GM18519 (cell line): ENCODE measurements around the gene MFSD1.
"Not testable (repeated sequence)": the region's sequence is repeated elsewhere in the genome, so short reads cannot be mapped to it uniquely, and the experiment has no call there.

ENCODE experiments used
- ATAC-seq: cut with Tn5 transposase; IDR thresholded peaks from one replicate; pipeline ENCODE4 v1.9.1; 2021; ENCODE audit warnings: mild to moderate bottlenecking, moderate library complexity; ENCODE audit not compliant: unreplicated experiment, low FRiP score

Gene MFSD1

DNA sequence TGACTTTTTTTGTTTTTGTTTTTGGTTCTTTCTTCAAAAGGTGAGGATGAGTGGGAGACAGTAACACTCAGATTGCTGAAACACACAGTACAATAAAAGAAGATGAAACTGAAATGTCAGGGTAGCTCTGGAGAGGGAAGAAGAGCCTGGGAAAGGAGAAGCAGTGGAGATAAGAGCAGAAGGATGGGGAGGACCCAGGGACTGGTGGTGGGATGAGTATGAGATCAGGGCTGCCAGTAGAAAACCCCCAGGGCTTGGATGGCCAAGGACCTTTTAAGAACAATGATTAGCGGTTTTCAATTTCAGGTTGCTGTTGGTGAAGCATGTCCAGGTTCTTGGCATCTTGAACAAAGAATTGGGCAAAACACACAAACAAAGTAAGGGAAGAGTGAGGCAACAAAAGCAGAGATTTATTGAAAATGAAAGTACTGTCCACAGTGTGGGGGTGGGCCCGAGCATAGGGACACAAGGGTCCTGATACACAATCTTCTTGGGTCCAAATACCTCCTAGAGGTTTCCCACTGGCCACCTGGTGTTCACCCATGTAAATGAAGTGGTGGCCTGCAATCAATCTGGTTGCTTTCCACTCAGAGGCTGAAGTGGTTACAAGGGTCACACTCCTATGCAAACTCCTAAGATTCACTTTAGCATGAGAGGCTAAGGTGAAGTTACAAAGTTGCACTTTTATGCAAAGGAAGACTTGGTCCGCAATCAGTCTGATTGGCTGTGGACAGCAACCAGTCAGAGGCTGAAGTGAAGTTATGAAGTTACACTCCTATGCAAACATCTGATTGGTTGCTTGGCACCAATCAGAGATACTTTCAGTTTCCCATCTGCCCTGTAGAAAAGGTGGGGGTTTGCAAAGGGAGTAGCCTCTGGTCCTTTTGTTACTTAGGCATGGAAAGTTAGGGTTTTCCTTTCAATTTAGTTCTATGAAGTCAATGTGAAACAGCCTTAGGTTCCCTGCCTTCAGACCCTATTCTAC lies 26.1 kb upstream of the MFSD1 start:
- no peak for ATAC-seq

DNA sequence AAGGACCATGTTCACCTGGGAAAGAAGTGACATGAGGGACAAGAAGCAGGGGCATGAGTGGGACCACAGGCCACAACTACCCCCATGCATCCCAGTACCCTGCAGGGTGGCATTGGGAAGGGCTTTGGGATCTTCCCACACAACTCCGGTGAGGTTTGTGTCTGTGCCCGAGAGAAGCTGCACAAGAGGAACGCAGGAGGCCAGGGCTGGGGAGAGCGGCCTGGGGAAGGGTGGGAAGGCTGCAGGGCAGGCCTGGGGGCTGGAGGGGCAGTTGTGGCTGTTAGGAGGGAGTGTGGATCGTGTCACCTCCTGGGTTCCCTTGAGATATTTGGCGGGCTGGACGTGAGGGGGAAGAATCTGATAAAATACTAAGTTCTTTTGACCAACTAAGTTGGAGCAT lies 25.3 kb upstream of the MFSD1 start:
- no peak for ATAC-seq

DNA sequence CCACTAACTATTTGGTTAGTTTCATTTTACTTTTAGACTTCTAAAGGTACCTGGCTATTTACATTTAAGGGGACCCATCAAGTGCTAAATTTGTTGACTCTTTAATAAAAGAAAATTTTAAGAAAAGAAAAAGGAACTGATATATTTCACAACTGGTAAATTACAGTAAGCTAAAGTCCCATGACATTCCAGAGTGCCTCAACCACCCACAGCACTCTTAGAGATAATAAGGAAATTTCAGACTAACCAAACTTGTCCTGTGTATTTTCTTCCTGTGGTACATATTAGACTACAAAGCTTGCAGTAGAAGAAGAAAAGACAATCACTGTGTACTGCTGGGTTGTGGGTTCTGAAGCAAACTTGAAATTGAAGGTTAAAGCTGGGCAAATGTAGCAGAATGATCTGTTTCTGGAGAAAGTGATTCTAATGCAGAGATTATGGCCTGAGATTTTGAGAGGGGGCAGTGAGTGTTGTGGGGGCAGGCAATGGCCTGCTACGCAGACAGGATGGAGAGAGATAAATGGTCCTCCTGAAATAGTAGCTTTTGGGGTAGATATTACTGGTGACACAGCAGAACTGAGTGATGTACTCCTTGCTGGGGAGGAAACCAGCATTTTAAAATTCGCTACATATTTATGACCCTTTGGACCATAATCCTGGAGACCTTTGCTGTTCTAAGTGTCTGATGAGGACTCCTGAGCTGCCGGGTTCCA lies 24.5 kb upstream of the MFSD1 start:
- no peak for ATAC-seq

DNA sequence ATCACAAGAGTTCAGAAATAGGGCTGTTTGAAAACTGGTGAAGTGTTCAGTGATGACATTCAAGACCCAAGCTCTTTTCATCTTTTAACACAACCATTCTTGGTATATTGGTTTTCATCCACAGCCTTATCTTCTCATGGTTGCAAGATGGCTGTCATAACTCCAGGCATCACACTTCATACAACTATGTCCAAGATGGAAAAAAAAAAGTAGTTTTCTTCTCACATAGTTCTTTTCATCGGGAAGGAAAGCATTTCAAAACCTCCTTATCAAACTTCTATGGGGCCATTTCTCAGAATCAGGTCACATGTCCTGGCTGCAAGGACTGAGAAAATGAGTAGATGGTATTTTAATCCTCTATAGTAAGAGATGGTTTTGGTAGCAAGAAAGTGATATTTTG lies 21.1 kb upstream of the MFSD1 start:
- ATAC-seq, result no peak

DNA sequence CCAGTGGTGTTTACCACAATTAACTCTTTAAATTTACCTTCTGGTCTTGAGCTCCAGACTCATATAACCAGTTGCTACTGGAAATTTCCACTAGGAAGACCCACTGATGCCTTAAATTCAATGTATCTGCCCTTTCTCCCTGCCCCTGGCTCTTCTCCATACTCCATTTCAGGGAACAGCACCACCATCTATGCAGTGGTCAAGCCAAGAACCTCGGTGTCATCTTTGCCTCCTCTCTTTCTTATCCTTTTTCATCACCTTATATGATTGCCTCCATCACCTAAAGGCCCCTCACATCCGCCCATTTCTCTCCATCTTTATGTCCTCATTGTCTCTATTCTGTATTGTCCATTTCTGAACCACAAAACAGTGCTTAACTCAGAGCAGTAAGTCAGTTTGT lies 20.7 kb upstream of the MFSD1 start:
- ATAC-seq, result no peak

DNA sequence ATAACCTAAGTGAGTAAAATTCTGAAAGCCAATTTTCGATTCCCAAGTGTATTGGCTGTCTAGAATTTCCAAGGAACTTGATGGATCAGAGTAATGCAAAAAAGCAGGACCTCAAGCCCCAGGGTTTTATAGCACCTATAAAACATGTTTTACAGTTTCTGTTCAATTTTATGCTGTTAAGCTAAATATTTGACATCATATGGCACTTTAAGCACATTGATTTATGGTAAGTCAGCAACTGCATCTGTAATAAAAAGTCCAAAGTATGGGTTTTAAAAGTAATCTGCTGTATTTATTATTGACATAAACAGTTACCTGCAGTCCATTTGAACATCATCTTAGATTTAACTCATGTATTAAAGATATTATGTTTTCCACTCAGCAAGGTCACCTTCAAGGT lies 20.0 kb upstream of the MFSD1 start:
- no peak for ATAC-seq

DNA sequence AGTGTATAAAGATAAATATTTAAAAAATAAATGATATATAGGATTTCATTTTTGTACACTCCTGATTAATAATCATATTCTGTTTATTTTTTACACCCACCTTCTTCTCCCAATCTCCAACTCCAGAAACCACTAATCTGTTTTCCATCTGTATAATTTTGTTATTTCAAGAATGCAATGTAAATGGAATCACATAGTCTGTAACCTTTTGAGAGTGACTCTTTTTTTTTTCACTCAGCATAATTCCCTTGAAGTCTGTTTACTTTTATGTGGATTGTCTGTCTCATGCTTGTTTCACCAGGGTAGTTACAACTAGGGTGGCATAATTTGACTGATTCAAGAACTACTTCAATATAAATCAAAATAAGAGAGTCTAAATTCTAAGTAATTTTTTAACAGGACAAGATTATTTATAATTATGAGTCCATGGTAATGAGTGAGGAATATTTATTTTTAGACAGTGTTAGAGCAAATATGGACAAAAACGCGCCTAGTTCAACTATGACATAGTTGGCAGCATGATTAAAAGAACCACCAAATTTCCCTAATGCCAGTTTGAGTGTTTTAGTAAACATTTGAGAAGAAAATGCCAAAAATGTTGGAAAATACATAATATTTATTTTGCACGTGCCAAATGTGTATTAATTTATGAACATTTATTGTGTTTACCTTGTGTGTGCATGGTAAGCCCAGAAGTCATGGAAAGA lies 19.4 kb upstream of the MFSD1 start:
- no peak for ATAC-seq

DNA sequence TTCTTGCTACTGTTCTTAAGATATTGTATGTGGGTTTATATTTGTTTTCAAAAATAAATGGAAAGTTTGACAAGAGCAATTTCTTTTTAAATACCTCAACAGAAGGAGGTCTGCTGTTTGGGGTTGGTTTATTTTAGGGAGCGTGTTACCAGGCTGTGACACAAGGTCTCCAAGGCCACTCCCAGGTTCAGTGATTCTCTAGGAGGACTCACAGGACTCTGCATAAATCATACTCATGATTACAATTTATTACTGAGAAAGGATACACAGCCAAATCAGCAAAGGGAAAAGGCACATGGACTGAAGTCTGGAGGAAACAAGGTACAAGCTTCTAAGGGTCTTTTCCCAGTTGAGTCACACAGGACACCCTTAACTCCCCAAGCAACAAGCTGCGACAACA lies 18.8 kb upstream of the MFSD1 start:
- ATAC-seq, result no peak

DNA sequence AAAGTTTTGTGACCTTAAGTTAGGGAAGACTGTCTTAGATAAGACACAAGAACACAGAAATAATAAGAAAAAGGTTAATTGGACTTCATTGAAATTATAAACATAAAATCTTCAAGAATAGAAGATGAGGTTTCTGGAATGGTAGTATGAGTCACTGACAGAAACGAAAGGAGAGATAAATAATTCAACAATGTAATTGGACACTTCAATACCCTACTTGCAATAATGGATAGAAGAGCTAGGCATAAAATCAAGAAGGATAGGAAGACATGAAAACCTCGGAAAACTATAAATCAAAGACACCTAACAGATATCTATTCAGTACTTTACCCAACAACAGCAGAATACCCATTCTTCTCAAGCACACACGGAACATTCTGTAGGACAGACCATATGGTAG lies 15.9 kb upstream of the MFSD1 start:
- no peak for ATAC-seq

DNA sequence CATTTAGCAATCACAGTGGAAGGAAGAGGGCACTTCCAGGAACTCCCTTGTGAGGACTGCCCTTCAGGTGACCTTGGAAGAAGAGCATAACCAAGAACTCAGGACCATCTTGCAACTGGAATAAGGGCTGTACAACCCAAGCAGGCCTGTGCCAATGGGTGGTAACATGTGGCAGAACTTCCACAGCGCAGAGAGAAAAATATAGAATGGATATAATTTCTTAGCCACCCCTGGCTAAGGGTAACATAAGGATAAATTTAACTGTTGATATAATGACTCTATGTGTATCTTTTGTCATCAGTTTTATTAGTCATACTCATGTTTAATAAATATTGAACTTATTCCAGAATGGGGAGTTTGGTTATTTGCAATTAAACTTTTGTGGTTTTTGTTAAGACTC lies 13.4 kb upstream of the MFSD1 start:
- ATAC-seq, result no peak

DNA sequence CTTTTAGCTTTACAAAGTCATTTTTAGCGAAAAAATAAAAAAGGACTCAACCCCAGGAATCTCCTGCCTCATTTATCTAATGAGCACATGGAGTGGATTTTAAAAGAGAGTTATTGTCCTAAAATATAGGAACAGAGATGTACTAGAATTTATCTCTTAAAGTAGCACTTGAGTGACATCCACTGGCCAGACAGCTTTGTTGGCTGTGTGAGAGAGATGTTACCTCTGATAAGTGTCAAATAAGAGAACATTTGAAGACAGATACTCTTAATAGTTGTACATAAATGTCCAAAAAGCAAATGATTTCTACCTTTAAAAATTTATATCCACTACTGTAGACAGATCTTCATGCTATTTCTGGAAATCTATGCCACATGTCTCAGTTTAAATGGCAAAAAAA lies 12.3 kb upstream of the MFSD1 start:
- ATAC-seq, result peak; percentile 42

DNA sequence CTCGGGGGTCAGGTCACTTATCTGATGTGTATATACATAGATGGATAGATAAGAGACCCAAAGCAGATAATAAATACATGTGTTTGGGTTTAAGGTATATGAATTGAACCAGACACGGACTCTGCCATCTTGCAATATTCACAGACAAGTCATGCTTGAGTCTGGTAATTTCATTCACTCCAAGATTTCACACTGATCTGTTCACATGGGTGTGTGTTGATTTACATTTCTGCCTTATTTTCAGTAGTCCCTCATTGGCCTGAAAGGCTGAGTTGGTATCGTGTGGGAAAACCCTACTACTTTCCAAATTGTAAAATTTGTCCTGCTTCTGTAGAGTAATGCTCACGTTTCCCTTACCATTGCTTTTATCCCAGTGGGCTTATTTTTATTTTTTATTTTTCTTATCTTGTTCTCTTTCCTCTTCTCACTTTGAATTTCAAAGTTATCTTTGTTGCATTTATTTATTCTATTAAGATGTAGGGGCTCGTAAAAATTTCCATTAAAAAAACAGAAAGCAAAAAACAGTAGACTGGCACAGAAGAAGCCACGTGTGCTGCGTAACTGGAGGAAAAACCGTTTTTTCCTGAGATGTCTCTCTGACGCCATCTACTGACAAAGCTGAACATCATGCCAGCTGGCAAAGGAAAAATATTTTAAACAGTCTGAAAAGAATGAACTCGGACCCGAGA lies 10.8 kb upstream of the MFSD1 start:
- ATAC-seq, result peak; percentile 65

DNA sequence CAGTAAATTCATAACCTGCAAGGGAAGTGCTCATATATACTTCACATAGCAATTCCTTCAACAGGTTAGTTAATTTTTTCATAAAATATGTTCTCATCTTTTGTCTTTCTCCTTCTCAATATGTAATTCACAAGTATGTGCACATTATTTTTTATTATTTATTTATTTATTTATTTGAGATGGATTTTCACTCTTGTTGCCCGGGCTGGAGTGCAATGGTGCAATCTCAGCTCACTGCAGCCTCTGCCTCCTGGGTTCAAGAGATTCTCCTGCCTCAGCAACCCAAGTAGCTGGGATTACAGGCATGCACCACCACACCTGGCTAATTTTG lies 10.3 kb upstream of the MFSD1 start:
- ATAC-seq, result not testable (repeated sequence)

DNA sequence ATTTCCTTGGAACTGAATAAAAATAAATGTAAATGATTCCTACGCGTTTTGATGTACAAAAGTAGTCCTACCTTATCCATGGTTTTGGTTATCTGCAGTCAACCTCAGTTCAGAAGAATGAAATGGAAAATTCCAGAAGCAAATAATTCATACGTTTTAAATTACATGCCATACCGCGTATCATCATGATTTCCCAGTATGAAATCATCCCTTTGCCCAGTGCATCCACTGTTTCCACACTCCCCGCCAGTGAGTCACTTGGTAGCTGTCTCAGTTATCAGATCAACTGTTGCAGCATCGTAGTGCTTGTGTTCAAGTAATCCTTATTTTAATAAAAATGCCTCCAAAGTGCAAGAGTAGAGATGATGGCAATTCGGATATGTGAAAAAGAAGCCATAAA lies 9.1 kb upstream of the MFSD1 start:
- no peak for ATAC-seq

DNA sequence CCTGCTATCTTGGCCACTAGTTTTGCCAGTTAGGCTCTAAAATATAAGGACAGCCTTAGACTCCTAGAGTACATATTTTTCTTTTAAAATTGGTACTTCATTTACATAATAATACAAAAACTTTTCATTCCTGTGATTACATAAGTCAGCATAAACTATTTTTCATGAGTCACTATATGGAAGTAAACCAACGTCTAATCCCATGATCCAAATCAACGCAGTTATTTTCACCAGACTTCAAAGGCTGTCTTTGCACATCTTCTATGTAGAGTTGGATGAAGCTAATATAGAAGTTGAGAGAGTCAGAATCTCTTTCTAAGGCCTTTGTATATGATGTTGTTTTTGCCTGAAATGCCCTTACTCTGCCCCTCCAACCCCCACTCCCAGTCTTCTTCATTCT lies 7.6 kb upstream of the MFSD1 start:
- ATAC-seq, result no peak

DNA sequence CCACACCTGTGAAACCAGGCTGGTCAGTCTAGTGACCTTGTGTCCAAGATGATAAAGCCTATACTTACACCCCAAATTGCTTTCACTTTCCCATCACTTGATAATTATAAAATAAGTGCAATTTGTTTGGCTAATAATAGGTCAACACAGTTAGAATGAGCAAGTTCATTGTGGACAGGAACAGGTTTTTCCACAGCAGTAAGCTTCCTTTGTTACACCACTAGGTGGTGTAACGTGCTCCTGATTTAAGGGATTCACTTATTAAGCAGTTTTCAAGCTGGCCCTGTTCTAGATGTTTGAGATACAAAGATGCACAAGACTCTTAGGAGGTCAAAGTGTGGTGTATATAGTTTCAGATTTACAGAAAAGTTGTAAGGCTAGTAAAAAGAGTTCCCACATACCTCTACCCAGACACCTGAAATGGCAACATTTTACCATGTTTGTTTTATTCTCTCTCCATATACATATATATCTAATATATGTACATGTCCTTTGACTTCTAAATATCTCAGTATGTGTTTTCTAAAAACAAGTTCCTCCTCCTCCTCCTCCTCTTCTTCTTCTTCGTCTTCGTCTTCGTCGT lies 6.8 kb upstream of the MFSD1 start:
- ATAC-seq, result no peak

DNA sequence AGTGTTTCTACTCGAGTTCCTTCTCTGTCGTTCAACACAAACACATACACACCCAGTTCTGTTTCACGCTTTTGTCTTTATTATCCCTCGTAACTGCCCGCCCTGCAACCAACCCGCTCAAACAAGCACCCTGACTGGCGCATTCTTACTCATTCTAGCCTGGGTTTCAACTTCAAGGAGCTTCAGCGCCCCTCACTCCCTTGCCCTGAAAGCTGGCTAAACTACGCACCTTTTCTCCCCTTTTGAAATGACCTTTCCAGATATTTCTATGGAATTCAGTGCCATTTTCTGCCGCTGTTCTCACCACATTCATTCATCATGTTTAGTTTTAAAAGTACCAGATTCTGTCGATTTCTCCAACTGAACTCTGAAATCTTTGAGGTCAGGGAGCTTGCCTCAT lies 653 bp upstream of the MFSD1 start:
- ATAC-seq, result no peak

DNA sequence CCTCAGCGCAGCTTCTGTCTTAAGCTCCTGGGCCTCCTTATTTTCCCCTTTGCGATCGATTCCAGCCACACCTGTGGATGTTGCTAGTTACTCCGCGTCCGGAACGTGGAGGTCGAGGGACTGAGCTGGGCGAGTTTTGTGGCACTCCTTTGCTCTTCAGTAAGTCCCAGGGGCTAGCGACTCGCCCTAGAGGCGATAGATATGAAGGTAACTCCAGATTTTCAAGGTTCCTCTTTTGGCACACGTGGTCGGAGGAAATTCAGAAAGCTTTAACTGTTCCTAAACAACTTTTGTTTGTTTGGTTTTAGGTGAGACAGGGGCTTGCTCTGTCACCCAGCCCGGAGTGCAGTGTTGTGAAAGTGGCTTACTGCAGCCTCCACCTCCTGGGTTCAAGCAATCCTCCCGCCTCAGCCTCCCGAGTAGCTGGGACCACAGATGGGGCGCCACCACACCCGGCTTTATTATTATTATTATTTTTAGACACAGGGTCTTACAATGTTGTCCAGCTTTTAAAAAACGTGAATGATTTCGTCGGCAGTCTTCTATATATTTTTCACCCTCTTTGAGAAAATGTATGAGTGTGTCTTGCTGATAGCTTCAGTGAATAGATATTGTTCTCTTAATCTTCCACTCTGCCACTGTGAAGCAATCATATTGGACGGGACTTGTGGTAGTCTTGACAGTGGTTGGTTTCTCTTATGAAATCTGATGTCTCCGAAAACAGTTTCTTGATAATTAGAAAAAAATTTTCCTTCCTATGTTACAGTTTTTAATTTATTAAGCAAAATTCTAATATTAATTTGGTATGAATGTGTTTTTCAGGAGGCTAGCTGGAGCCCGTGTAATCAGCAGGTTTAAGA lies 785 bp downstream of the MFSD1 start:
- ATAC-seq, result peak; percentile 28

DNA sequence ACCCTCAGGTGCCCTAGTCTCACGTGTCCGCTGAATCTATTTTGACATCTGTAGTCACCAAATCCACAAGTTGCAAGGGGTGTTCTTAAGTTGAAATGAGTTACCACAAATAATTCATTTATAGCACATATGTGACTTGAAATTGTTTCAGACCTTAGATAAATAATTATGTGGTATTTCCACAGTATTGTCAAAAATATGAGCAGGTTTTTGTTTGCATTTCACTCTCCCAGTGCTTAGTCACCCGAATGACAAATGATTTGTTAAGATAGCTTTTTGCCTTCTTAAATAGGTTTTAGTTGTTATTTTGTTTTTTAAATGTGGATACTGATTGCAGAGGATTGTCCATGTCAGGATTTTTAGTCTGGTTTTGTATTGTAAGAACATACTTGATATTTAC lies 2.6 kb downstream of the MFSD1 start:
- no peak for ATAC-seq

DNA sequence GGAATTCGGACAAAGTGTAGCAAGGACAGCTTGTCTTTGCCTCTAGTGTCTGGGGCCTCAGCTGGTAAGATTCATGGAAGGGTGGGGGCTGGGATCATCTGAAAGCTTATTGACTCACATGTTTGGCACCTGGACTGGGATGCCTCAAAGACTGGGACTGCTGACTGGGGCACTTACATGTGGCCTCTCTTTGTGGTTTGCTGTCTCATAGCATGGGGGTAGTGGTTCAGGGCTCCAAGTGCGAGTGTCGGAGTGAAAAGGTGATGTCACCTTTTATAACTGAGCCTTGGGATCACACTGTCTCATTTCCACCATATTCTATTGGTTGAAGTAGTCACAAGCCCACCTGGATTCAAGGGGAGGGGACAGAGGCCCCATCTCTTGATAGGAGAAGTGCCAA lies 6.8 kb downstream of the MFSD1 start:
- ATAC-seq, result no peak
